Measurements from ENCODE around the gene TBX1. TPM values are rescaled to one million over a fixed set of nuclear protein-coding genes. Genes with fewer than 3 reads are reported as not detected.

TBX1 gene
- total RNA-seq, 2 experiments from 2014 or later = 0.23 TPM; not detected in 1

- CTCF ChIA-PET (ENCODE audit: unreplicated experiment) = no interaction called here
- Histone ChIP-seq H3K36me3 (ENCODE audit: insufficient read depth, low read length) (no peaks in the 10 kb centered on the region), H3K27ac (ENCODE audit: low read depth, low read length, poor library complexity, severe bottlenecking) (no peak overlapping the region), H3K4me2 (ENCODE audit: low read length) (no peak overlapping the region), H3K9me2 (ENCODE audit: insufficient read depth, low read length) (no peaks in the 10 kb centered on the region), H4K20me1 (ENCODE audit: insufficient read depth, low read length) (no peaks in the 10 kb centered on the region), H3K4me3 (ENCODE audit: low read depth, low read length, poor library complexity, severe bottlenecking) (no peak overlapping the region), H3K79me2 (ENCODE audit: insufficient read depth, low read depth, low read length) (no peaks in the 10 kb centered on the region), H2AFZ (ENCODE audit: low read length) (no peak overlapping the region), H3K4me1 (ENCODE audit: insufficient read depth, low read length, poor library complexity, severe bottlenecking) (no peaks in the 10 kb centered on the region), H3K9me3 (ENCODE audit: low read length) (no peaks in the 10 kb centered on the region)
- no TSS peak for BruUV-seq (replicated peaks)
- intact Hi-C loops (cut with micrococcal nuclease; ENCODE audit: unreplicated experiment) = no loop called here
- DNase-seq (ENCODE audit: low spot score) = no peak
- POLR2A ChIA-PET = interaction anchor here (2.3 kb wide), 1 partner anchor 25 kb away, joined by 5 read pairs; no protein-coding TSS in a partner anchor
- TF ChIP-seq EZH2phosphoT487 (IDR thresholded peaks at IDR 0.05; ENCODE audit: borderline replicate concordance, low read depth, low read length) = no peak
- TF ChIP-seq, protein P1, sequence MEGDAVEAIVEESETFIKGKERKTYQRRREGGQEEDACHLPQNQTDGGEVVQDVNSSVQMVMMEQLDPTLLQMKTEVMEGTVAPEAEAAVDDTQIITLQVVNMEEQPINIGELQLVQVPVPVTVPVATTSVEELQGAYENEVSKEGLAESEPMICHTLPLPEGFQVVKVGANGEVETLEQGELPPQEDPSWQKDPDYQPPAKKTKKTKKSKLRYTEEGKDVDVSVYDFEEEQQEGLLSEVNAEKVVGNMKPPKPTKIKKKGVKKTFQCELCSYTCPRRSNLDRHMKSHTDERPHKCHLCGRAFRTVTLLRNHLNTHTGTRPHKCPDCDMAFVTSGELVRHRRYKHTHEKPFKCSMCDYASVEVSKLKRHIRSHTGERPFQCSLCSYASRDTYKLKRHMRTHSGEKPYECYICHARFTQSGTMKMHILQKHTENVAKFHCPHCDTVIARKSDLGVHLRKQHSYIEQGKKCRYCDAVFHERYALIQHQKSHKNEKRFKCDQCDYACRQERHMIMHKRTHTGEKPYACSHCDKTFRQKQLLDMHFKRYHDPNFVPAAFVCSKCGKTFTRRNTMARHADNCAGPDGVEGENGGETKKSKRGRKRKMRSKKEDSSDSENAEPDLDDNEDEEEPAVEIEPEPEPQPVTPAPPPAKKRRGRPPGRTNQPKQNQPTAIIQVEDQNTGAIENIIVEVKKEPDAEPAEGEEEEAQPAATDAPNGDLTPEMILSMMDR (conservative IDR thresholded peaks at IDR 0.05; ENCODE audit: low read length) = no peak
Measured at GRCh38 chr22:19748139-19748538, 12.4 kb upstream of the TBX1 start.

DNA sequence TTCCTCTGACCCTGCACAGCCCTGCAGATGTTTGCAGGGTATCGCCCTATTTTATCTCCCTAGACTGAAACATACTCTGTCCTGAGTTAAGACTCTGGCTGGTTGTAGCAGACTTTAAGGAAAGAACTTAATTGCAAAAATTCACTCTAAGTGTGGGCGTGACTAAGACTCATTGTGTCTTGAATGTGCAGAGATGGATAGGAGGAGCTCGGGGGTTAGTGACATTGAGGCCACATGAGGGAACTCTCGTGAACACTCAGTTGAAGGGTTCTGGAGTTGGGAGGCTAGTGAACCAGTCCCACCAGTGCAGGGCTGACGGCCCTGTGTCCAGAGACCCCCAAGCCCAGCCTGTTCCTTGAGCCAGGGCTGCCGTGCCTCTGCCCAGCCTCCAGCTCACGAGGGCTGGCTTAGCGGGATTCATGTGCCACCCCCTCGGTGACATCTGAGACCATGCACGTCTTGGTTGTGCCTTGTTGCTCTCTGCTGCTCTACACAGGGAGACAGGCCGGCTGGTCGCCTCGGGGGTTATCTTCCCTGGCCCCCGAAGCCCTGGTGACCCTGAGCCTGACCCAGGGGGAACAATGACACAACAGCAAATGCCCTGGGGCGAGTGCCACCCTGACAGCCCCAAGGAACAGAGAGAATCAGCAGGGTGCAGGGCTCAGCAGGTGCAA is 11.4 kb upstream of the TBX1 start:
- Histone ChIP-seq H3K36me3 (ENCODE audit: insufficient read depth, low read length) (no peaks in the 10 kb centered on the region), H4K20me1 (ENCODE audit: insufficient read depth, low read length) (no peaks in the 10 kb centered on the region), H3K9me3 (ENCODE audit: low read length) (no peaks in the 10 kb centered on the region), H3K4me1 (ENCODE audit: insufficient read depth, low read length, poor library complexity, severe bottlenecking) (no peaks in the 10 kb centered on the region), H3K27ac (ENCODE audit: low read depth, low read length, poor library complexity, severe bottlenecking) (no peak overlapping the region), H3K79me2 (ENCODE audit: insufficient read depth, low read depth, low read length) (no peaks in the 10 kb centered on the region), H3K9me2 (ENCODE audit: insufficient read depth, low read length) (no peaks in the 10 kb centered on the region), H2AFZ (ENCODE audit: low read length) (no peak overlapping the region), H3K4me3 (ENCODE audit: low read depth, low read length, poor library complexity, severe bottlenecking) (no peak overlapping the region), H3K4me2 (ENCODE audit: low read length) (no peak overlapping the region)
- intact Hi-C loops (cut with micrococcal nuclease; ENCODE audit: unreplicated experiment) = no loop called here
- POLR2A ChIA-PET = interaction anchor here (2.3 kb wide), 1 partner anchor 24 kb away, joined by 5 read pairs; no protein-coding TSS in a partner anchor
- TF ChIP-seq, protein P1 (conservative IDR thresholded peaks at IDR 0.05; ENCODE audit: low read length) = no peak
- no peak for TF ChIP-seq EZH2phosphoT487 (IDR thresholded peaks at IDR 0.05; ENCODE audit: borderline replicate concordance, low read depth, low read length)
- no peak for DNase-seq (ENCODE audit: low spot score)
- CTCF ChIA-PET (ENCODE audit: unreplicated experiment) = no interaction called here
- BruUV-seq (replicated peaks) = no TSS peak

DNA sequence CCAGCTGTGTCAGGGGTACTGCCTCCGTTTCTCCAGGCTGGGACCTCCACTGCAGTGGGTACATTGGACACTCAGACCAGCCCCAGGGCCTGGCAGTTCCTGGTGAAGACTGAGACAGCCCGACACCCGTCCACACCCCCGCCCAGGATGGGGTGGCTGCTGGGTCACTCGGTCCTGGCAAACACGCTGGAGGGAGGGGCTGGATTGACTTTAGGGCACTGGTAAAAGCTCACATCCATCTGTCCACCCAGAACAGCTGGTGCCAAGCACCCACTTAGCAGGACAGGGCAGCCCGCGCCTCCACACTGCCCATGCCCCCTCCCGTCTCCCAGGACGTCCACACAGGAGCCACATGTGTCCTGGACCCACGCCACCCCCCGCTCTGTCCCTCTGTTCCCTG is 10.7 kb upstream of the TBX1 start:
- Histone ChIP-seq H3K4me1 (ENCODE audit: insufficient read depth, low read length, poor library complexity, severe bottlenecking) (no peaks in the 10 kb centered on the region), H3K9me3 (ENCODE audit: low read length) (no peaks in the 10 kb centered on the region), H3K4me2 (ENCODE audit: low read length) (no peak overlapping the region), H3K27ac (ENCODE audit: low read depth, low read length, poor library complexity, severe bottlenecking) (no peak overlapping the region), H3K9me2 (ENCODE audit: insufficient read depth, low read length) (no peaks in the 10 kb centered on the region), H3K36me3 (ENCODE audit: insufficient read depth, low read length) (no peaks in the 10 kb centered on the region), H4K20me1 (ENCODE audit: insufficient read depth, low read length) (no peaks in the 10 kb centered on the region), H3K79me2 (ENCODE audit: insufficient read depth, low read depth, low read length) (no peaks in the 10 kb centered on the region), H3K4me3 (ENCODE audit: low read depth, low read length, poor library complexity, severe bottlenecking) (no peak overlapping the region), H2AFZ (ENCODE audit: low read length) (no peak overlapping the region)
- ChIA-PET CTCF (ENCODE audit: unreplicated experiment) (interaction anchor here (0.5 kb wide), 1 partner anchor 830 kb away, joined by 3 read pairs; no protein-coding TSS in a partner anchor), POLR2A (interaction anchor here (2.3 kb wide), 1 partner anchor 23 kb away, joined by 5 read pairs; no protein-coding TSS in a partner anchor)
- BruUV-seq (replicated peaks) = no TSS peak
- DNase-seq (ENCODE audit: low spot score) = no peak
- intact Hi-C loops (cut with micrococcal nuclease; ENCODE audit: unreplicated experiment) = no loop called here
- TF ChIP-seq EZH2phosphoT487 (IDR thresholded peaks at IDR 0.05; ENCODE audit: borderline replicate concordance, low read depth, low read length) = no peak
- TF ChIP-seq, protein P1 (conservative IDR thresholded peaks at IDR 0.05; ENCODE audit: low read length) = no peak
